GM18505 (cell line): ENCODE results near the gene PLA2G4A.
"Not testable (repeated sequence)": the region's sequence is repeated elsewhere in the genome, so short reads cannot be mapped to it uniquely, and the experiment has no call there.

Experiments used
- ATAC-seq: cut with Tn5 transposase; IDR thresholded peaks from one replicate; pipeline ENCODE4 v1.9.1; 2021; ENCODE audit not compliant: unreplicated experiment
- POLR2A ChIP-seq: IDR thresholded peaks from 4 replicates; pipeline ENCODE4 v1.6.1; 2011; ENCODE audit warnings: borderline replicate concordance; ENCODE audit not compliant: insufficient read depth, insufficient read length; ENCODE audit errors: extremely low read depth

PLA2G4A gene

GRCh38 chr1:186896211-186896610 lies 67.5 kb downstream of the PLA2G4A start:
- no peak for TF ChIP-seq POLR2A
- ATAC-seq, result no peak

DNA sequence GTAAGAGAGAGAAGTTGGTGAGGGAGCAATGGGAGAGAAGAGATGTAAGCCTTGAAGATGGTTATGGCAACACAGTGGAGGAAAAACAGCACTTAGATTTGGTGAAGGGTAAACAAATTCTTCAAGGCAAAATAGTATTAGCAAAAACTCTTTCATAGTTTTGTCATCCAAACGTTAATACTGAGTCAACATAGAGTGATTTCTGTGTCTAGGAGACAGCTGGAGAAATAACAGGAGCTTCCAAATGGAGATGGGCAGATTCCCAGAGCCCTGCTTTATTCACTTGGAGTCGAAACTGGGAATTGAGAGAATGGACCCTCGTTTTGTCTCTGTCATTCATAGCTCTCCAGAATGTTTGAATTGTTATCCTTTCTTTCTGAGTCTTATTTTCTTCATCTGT lies 68.3 kb downstream of the PLA2G4A start:
- TF ChIP-seq POLR2A, result no peak
- ATAC-seq, result no peak

DNA sequence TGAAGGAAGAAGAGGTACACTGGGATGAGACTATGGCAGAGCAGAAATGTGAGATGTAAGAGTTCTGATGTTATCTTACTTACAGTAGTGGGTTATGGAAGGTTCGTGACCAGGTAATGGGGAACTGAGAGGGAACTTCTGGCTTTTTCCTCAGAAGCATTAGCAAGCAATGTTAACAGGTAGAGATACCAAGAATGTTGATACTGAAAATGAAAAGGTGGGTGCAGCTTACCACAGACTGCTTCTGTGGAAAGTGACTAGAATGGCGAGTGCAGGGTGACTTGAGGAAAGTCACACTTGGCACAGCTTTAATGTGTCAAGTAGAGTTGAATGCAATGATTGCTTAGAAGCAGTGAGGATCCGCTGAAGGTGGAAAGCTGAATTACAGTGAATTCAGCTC lies 70.8 kb downstream of the PLA2G4A start:
- no peak for TF ChIP-seq POLR2A
- peak; percentile 96 for ATAC-seq

DNA sequence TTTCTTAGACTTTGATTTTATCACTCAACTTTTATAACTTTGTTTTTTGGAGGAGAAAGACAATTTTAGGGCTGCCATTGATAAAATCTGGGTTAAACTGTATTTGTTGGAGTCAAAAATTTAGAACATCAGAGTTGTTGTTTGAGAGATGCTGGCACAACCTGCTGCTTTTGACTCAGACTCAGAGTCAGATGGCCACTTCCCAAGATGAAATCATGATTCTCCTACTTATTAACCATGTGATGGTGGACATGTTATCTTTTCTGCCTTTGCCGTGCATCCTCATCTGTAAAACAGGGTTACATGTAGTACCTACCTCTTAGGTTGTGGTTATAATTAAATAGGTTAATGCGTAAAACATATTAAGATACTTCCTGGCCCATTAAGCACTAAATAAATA lies 71.2 kb downstream of the PLA2G4A start:
- no peak for ATAC-seq
- TF ChIP-seq POLR2A, result no peak

DNA sequence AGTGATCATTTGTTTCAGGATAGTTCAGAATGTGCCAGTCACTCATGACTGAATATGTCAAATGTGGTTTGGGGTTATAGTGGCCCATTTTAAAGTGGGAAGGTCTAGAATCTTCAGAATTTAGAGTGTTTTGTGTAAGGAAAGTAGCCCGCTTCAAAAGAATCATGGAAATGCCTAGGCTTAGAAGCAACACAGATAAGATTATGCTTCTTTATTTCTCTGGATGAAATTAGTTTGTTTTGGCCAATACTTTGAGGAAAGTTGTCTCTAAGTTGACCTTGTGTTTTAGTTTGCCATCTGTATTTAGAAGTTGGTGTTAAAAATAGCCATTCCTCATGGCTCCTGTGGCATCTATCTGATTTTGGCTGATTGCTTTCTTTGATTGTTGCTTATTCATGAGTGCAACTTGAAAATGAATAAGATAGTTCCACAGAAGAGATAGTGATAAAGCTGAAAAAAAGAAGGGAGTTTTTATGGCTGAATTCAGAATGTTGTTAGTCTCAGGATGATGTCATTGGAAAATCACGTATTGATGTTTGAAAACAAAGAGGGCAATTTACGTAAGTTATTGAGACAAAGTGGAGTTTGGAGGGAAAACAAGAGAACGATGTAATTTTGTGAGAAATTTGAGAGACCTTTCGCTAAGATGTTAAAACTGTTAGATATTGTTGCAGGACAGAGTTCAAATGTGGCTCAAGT lies 71.9 kb downstream of the PLA2G4A start:
- ATAC-seq, result no peak

GRCh38 chr1:186901631-186902030 lies 72.9 kb downstream of the PLA2G4A start:
- ATAC-seq, result no peak
- no peak for TF ChIP-seq POLR2A

More for the DNA sequence above, 71.9 kb downstream of the PLA2G4A start:
- TF ChIP-seq POLR2A, result no peak

GRCh38 chr1:186903374-186904136 lies 74.8 kb downstream of the PLA2G4A start:
- ATAC-seq, result no peak
- no peak for TF ChIP-seq POLR2A

DNA sequence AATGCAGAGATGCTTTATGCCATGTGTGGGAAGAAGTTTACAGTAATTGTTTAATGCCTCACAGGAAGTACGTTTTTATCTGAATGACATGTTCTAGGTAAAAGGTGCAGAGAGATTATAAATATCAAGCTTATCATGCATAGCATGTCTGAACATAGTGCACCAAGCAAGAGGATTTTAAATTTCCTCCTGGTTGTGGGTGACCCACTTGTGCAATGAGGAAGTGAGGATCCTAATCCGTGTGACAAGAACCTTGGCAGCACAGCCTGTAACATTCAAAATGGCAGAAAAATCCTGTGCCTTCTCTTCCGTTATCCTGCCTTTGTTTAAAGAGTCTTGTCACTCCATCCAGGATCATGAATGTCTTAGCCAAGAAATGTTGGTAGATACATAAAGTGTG lies 75.6 kb downstream of the PLA2G4A start:
- no peak for TF ChIP-seq POLR2A
- ATAC-seq, result no peak

GRCh38 chr1:186905561-186905960 lies 76.8 kb downstream of the PLA2G4A start:
- no peak for TF ChIP-seq POLR2A
- ATAC-seq, result no peak

DNA sequence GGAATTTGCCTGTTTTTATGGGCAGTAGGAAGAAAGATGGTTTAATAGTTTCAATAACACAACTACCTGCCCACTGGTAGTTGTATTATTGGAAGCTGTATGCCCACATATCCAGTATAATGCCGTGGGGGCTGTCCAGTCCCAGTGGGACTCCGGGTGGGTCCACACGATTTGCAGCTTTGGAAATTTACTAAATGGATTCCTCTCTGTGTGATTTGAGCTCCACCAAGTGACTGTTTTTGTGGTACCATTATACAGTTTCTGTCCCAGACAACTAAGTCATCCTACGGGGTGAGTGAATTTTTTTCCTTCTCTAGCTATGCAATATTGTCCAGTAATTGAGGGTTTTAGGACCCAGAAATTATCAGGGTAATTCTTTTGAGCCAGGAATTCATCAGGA lies 86.8 kb downstream of the PLA2G4A start:
- TF ChIP-seq POLR2A, result no peak
- no peak for ATAC-seq

- ATAC-seq, result not testable (repeated sequence)
Measured at GRCh38 chr1:186917106-186917786, 88.5 kb downstream of the PLA2G4A start.

DNA sequence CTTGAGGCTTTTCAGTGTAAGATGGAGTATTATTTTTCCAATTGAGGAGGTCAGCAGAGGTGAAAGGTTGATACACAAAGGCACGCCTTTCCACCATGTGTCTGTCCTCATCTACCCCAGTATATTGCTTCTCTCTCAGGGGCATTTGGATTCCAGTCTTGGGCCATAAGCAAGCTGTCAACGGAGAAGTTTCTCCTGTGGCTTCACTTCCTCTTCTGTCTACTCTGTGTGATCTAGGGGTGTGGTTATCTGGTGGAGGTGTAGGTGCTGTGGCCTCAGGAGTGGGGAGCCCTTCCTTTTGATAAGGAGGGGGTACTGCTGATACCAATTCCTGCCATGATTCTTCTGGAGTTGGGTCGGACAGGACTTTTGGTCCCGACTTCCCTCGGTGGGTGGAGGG lies 92.6 kb downstream of the PLA2G4A start:
- ATAC-seq, result peak; percentile 79

DNA sequence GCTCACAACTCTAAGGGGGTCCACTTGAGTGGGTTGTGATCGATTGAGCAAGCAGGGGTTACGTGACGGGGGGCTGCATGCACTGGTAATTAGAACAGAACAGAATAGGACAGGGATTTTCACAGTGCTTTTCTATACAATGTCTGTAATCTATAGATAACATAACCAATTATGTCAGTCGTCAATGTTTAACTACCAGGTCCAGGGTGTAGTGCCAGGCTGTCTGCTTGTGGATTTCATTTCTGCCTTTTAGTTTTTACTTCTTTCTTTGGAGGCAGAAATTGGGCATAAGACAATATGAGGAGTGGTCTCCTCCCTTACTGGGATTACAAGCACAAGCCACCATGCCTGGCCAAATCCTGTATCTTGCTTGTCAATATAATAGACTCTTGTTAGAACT lies 94.1 kb downstream of the PLA2G4A start:
- not testable (repeated sequence) for ATAC-seq

DNA sequence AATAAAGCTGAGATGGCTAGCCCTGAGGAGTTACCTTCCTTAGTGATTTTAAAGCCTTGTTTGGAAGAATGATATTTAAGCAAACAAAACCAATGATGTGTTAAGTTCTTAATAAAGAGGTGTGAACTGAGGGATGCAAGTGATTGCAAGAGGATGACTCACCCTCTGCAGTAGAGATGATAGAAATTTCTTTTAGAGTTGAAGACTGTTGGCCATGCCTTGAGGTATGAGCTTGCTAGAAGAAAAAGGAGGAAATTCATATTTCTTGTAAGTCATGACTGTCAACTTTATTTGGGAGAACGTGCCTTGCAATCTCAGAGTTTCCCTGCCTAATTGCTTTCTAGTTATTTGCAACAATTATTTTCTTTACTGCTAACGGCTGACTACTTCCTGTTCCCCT lies 94.7 kb downstream of the PLA2G4A start:
- ATAC-seq, result no peak
- no peak for TF ChIP-seq POLR2A
